RWPE2 (cell line): Measurements from ENCODE around the gene PPFIA3.
"Not testable (repeated sequence)": the region's sequence is repeated elsewhere in the genome, so short reads cannot be mapped to it uniquely, and the experiment has no call there.

Source experiments
- ATAC-seq: fragments of 200-7000 bp; cut with Tn5 transposase; 3 replicates; pipeline ENCODE4 v1.9.1; 2021; ENCODE audit warnings: low read depth
- DNase-seq: peaks from one replicate; pipeline ENCODE4 v3.0.0-alpha.2; 2020; ENCODE audit warnings: low spot score
- H3K27ac ChIP-seq: fragments of 450-650 bp; 2 replicates; pipeline ENCODE4 v1.5.1; 2017; ENCODE audit warnings: mild to moderate bottlenecking; ENCODE audit not compliant: poor library complexity, severe bottlenecking
- H3K27me3 ChIP-seq: fragments of 250-450 bp; sonication (Bioruptor Pico); 2 replicates; pipeline ENCODE4 v1.5.1; 2021; ENCODE audit warnings: mild to moderate bottlenecking, moderate library complexity; ENCODE audit not compliant: insufficient read depth, poor library complexity, severe bottlenecking
- H3K36me3 ChIP-seq: fragments of 250-450 bp; sonication (Bioruptor Pico); 2 replicates; pipeline ENCODE4 v1.5.1; 2020; ENCODE audit warnings: low read depth, mild to moderate bottlenecking, moderate library complexity
- H3K4me1 ChIP-seq: fragments of 250-450 bp; sonication (Bioruptor Pico); 2 replicates; pipeline ENCODE4 v1.5.1; 2021; ENCODE audit warnings: mild to moderate bottlenecking, moderate library complexity; ENCODE audit not compliant: insufficient read depth, poor library complexity, severe bottlenecking
- H3K4me3 ChIP-seq: fragments of 250-450 bp; sonication (Bioruptor Pico); 2 replicates; pipeline ENCODE4 v1.5.1; 2021; ENCODE audit warnings: mild to moderate bottlenecking, moderate library complexity; ENCODE audit not compliant: severe bottlenecking
- H3K9me3 ChIP-seq: fragments of 250-450 bp; sonication (Bioruptor Pico); 2 replicates; pipeline ENCODE4 v1.5.1; 2021; ENCODE audit warnings: mild to moderate bottlenecking, moderate library complexity; ENCODE audit not compliant: severe bottlenecking
- CTCF ChIP-seq: fragments of 450-650 bp; IDR thresholded peaks from one replicate; pipeline ENCODE4 v1.5.1; 2017; ENCODE audit warnings: mild to moderate bottlenecking, moderate library complexity; ENCODE audit not compliant: poor library complexity, severe bottlenecking

Gene PPFIA3

GRCh38 chr19:49125025-49125731, 5.8 kb downstream of the PPFIA3 start:
- Histone ChIP-seq H3K27me3 (no peaks in the 10 kb centered on the region), H3K9me3 (no peaks in the 10 kb centered on the region), H3K4me3 (no peak overlapping the region), H3K27ac (no peak overlapping the region), H3K36me3 (no peaks in the 10 kb centered on the region), H3K4me1 (peaks cover 8% of the 10 kb centered on the region)
- DNase-seq, result no peak
- TF ChIP-seq CTCF, result no peak
- no peak for ATAC-seq

- DNase-seq, result no peak
- H3K27ac ChIP-seq, result no peak overlapping the region
- H3K36me3 ChIP-seq, result no peaks in the 10 kb centered on the region
- H3K9me3 ChIP-seq, result no peaks in the 10 kb centered on the region
- no peak for TF ChIP-seq CTCF
- H3K4me1 ChIP-seq, result peaks cover 8% of the 10 kb centered on the region
- no peak overlapping the region for H3K4me3 ChIP-seq
- ATAC-seq, result no peak
- H3K27me3 ChIP-seq, result no peaks in the 10 kb centered on the region
Measured at GRCh38 chr19:49126575-49126974, 7.2 kb downstream of the PPFIA3 start.

GRCh38 chr19:49127225-49127624, 7.9 kb downstream of the PPFIA3 start:
- ATAC-seq, H3K27me3 ChIP-seq, H3K9me3 ChIP-seq, H3K36me3 ChIP-seq, H3K4me1 ChIP-seq, DNase-seq: not testable (repeated sequence)
- peak overlapping the region; percentile 36 for H3K4me3 ChIP-seq
- peak overlapping the region; percentile 22 for H3K27ac ChIP-seq

- no peaks in the 10 kb centered on the region for H3K9me3 ChIP-seq
- H3K27me3 ChIP-seq, result no peaks in the 10 kb centered on the region
- peak; percentile 92 for ATAC-seq
- H3K36me3 ChIP-seq, result no peaks in the 10 kb centered on the region
- peak; percentile 17 for TF ChIP-seq CTCF
- H3K27ac ChIP-seq, result peak overlapping the region; percentile 22
- DNase-seq, result peak; percentile 94
- peak overlapping the region; percentile 36 for H3K4me3 ChIP-seq
- peaks cover 8% of the 10 kb centered on the region for H3K4me1 ChIP-seq
Measured at GRCh38 chr19:49127674-49128544, 8.6 kb downstream of the PPFIA3 start.

GRCh38 chr19:49128545-49129237, 9.3 kb downstream of the PPFIA3 start:
- Histone ChIP-seq H3K27ac (no peak overlapping the region), H3K36me3 (no peaks in the 10 kb centered on the region), H3K4me3 (peak overlapping the region; percentile 36), H3K9me3 (no peaks in the 10 kb centered on the region), H3K4me1 (peaks cover 8% of the 10 kb centered on the region), H3K27me3 (no peaks in the 10 kb centered on the region)
- ATAC-seq, result no peak
- TF ChIP-seq CTCF, result no peak
- DNase-seq, result no peak
